GM12864 (cell line): ENCODE data around the gene ZNF823.

Source experiments
- DNase-seq: peaks from one replicate; pipeline ENCODE4 v3.0.0-alpha.2; 2011; ENCODE audit warnings: low read depth
- H3K4me3 ChIP-seq: 2 replicates; pipeline ENCODE4 v1.5.1; 2011; ENCODE audit warnings: mild to moderate bottlenecking, low read depth, low read length, control low read depth
- TF ChIP-seq, protein P1 (sequence below): IDR thresholded peaks from 2 replicates; pipeline ENCODE4 v1.5.1; 2011; ENCODE audit warnings: low read depth, mild to moderate bottlenecking, moderate library complexity, low read length, control low read depth, inconsistent platforms; ENCODE audit errors: missing control alignments

The ZNF823 gene

DNA sequence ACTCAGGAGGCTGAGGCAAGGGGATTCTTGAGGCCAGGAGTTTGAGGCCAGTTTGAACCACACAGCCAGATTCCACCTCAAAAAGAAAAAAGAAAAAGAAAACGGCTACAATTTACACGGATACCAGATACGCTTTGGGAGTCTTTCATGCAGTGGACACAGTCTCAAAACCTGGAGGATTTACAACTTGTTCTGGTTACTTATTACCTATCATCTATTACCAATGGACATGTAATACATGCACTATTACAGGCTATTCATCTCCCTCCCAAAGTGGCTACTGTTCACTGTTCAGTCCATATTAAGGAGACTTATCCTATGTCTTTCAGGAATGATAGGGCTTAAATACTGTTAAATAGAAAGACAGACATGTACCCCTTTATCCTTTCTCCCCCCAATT is 33.3 kb downstream of the ZNF823 start:
- H3K4me3 ChIP-seq, result no peak overlapping the region
- DNase-seq, result no peak
- TF ChIP-seq, protein P1, sequence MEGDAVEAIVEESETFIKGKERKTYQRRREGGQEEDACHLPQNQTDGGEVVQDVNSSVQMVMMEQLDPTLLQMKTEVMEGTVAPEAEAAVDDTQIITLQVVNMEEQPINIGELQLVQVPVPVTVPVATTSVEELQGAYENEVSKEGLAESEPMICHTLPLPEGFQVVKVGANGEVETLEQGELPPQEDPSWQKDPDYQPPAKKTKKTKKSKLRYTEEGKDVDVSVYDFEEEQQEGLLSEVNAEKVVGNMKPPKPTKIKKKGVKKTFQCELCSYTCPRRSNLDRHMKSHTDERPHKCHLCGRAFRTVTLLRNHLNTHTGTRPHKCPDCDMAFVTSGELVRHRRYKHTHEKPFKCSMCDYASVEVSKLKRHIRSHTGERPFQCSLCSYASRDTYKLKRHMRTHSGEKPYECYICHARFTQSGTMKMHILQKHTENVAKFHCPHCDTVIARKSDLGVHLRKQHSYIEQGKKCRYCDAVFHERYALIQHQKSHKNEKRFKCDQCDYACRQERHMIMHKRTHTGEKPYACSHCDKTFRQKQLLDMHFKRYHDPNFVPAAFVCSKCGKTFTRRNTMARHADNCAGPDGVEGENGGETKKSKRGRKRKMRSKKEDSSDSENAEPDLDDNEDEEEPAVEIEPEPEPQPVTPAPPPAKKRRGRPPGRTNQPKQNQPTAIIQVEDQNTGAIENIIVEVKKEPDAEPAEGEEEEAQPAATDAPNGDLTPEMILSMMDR, result no peak

DNA sequence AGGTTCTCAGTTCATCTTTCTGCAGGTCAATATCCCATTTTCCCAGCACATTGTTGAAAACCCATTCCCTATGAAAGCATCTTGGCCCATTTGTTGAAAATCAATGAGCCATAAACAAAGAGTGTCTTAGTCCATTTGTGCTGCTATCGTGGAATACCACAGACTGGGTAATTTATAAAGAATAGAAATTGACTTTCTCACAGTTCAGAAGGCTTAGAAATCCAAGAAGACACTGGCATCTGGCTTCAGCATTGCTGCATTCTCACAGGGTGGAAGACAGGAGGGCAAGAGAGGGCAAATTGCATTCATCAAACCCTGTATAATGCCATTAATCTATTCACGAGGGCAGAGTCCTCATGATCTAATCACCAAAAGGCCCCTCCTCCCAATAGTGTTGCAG is 34.1 kb downstream of the ZNF823 start:
- DNase-seq, result no peak
- no peak overlapping the region for H3K4me3 ChIP-seq
- TF ChIP-seq, protein P1, result no peak

DNA sequence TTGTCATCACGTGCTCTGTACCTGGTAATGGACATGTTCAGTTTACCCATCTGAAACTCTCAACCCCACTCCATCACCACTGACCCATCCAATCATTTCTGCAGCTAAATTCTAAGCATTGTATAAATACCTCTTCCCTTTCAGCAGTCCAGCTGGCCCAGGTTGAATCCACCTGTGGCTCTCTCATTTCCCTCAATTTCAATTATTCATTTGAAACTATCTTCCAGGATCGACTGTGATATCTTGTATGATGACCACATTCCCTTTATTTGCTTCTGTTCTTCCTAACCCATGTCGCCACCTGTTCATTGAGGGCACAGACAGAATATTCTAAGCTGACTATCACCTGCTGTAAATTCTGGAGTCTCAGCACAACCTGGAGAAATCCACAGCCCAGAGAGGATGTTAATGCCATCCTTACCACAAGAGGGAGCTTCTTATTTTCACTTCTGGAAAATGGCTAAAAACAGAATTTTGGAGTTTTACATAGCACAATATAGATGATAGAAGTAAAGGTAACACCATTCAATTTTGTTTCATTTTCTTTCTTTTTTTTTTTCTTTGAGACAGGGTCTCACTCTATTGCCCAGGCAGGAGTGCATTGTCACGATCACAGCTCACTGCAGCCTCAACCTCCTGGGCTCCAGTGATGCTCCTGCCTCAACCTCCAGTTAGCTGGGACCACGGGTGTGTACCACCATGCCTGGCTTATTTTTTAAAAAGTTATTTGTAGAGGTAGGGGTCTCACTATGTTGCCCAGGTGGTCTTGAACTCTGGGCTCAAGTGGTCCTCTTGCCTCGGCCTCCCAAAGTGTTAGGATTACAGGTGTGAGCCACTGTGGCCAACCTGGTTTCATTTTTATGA is 38.6 kb downstream of the ZNF823 start:
- H3K4me3 ChIP-seq, result no peak overlapping the region
- TF ChIP-seq, protein P1, result peak; percentile 55

DNA sequence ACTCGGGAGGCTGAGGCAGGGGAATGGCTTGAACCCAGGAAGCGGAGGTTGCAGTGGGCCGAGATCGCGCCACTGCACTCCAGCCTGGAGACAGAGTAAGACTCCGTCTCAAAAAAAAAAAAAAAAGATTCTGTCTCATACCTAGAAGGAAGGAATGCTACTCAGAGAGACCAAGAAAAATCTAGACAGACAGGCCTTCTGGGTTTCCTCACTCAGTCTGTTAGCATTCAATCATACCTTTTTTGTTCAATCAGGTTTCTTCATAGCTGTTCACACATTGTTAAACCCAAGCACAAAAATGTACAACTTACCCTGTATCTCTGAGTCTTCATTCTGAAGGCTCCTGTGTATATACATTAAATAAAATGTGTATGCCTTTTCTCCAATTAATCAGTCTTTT is 40.5 kb downstream of the ZNF823 start:
- TF ChIP-seq, protein P1, result no peak
- DNase-seq, result no peak

More for the DNA sequence above, 38.6 kb downstream of the ZNF823 start:
- DNase-seq, result no peak

DNA sequence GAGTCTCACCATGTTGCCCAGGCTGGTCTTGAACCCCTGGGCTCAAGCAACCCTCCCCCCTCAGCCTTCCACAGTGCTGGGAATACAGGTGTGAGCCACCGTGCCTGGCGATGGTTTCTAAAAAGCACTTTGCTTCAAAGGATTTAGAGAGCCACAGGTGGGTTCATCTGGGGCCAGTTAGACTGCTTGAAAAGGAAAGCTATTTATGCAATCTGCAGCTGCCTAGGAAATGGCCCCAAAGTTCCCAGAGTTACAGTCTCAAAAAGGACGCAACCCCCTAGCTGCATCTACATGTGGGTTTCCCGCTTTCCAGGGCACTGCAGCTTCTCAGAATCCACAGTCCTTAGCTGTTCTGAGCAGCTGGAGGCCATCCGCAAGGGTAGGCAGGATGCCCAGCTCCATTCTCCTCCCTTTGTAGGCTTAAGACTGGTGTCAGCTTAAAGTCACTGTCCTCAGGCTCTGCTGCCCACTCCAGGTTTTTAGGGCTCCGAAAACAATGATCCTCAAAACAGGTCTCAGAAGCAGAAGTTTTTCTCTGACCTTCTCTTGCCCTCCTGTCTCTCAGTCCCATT is 41.4 kb downstream of the ZNF823 start:
- TF ChIP-seq, protein P1, result no peak
- DNase-seq, result no peak

More for the DNA sequence above, 40.5 kb downstream of the ZNF823 start:
- no peak overlapping the region for H3K4me3 ChIP-seq

DNA sequence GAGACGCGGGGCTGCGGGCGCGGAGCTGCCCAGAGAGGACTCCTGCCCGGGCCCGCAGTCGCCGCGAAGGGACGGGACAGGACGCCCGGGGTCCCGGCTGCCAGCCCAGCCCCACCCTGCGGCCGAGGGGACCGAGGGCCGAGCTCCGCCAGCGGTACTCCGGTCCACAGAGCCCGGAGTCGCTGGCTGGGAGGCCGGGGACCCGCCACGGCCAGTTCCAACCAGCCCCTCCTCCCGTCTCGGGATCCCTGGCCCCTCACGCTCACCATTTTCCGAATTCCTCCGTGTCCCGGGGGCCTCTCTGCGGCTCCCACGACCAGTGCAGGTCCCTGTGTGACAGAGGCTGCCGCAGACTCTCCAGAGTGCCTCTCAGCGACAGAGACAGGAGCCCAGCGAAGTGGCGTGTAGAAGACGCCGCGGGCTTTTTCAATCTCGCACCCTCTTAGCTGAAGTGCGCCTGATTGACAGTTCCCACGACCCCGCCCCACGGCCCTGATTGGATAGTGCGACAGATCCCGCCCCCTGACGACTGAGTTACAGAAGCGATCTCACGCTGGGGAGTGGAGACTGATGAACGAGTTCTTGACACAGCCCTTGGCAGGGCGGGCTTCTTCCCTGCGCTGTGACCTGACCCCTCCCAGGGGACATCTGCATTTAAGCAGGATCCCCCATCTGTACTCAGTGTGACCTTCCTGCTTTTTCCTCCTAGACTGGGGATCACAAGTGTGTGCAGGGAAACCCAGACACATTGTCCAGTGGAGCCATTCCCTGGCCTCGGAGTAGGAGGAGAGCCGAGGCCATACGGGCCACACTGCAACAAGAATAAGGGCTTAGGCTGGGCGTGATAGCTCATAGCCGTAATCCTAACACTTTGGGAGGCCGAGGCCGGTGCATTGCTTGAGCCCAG is 44.0 kb downstream of the ZNF823 start:
- H3K4me3 ChIP-seq, result peak overlapping the region; percentile 59

More for the DNA sequence above, 41.4 kb downstream of the ZNF823 start:
- H3K4me3 ChIP-seq, result no peak overlapping the region

More for the DNA sequence above, 44.0 kb downstream of the ZNF823 start:
- TF ChIP-seq, protein P1, result no peak
- peak; percentile 84 for DNase-seq
